HG03439 (cell line): Measurements from ENCODE around the gene FOXP1.
"Not testable (repeated sequence)": the region's sequence is repeated elsewhere in the genome, so short reads cannot be mapped to it uniquely, and the experiment has no call there.

ENCODE experiments used
- ATAC-seq: cut with Tn5 transposase; IDR thresholded peaks from one replicate; pipeline ENCODE4 v1.9.1; 2021; ENCODE audit warnings: mild to moderate bottlenecking, moderate library complexity; ENCODE audit not compliant: unreplicated experiment

FOXP1 gene

DNA sequence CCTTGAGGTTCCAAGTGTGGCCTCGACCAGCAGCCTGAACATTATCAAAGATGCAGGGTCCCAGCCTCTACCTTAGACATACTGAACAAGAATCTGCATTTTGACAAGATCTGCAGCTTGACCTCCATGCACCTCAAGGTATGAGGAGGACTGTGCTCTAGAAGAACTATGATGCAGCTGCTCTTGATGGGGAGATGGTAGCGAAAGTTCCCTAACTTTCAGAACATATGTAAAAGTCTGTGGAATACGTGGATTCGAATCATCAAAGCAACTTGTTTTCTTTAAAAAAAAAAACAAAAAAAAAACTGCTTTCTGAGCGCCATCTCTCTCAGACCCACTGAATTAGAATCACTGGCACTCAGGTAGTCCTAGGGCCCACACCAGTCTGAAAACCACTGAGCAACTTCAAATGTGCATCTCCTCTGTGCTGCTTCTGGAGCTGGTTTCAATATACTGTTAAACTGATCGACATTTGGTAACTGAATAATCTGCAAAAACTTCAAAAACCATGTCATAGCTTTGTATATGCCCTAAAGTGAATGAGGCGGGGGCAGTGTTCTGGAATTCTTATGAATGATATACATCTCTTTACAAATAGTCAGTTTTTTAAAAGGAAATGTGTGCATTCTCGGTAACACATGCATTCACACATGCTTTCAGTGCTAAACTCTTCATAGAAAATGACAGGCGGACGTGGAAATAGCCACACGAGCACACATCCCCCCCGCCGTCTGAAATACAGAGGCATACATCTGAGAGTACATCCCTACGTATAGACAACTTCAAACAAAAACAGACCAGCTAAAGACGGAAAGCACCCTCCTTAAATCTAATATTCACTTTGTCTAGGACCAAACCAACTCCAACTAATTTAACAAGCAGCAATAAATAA lies 128.8 kb downstream of the FOXP1 start:
- no peak for ATAC-seq

DNA sequence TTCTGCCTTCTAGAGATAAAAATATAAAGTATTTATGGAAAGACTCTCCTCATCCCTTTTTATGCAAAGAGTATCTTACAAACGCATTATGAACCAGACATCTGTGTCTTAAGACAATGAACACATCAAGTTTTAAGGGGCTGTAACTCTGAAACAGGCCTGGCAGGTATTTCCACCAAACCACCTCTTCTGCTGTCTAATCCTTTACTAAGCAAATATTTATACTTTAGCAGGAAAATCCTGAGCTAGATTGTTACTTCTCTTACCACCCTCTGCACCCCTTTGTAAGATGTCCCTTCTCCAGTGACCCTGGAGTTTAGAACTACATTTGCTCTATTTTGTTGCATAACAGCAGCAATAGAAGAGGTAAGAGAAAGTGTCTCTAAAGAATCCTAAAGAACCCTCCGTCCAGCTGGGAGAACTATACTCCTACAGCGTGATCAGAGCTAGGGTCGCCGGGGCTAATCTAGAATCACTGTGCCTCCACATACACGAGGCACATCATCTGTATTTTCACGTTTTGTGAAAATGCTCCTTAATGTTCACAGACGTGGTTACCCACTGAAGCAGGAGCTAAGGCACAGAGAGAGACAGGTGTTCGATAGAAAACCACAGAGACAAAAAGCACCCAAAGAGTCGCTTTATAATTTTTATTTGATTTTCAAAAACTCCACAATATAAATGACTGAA lies 129.6 kb downstream of the FOXP1 start:
- no peak for ATAC-seq

DNA sequence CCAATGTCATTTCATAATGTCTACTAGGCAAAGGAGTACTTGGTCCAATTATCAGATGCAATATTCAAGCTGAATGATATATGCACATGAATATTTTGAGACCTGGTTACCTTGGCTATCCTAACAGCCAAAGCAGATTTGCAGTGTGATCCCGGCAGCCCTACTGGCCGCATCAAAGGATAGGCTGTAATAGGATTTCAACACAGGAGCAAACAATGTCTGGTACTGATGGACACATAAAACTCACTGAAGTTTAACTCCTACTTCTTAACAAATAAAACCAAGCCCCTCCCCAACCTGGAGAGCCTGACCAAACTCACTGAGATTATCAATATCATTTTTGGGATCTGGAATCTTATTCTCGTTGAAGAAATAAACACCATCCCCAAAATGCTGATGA lies 130.2 kb downstream of the FOXP1 start:
- no peak for ATAC-seq

DNA sequence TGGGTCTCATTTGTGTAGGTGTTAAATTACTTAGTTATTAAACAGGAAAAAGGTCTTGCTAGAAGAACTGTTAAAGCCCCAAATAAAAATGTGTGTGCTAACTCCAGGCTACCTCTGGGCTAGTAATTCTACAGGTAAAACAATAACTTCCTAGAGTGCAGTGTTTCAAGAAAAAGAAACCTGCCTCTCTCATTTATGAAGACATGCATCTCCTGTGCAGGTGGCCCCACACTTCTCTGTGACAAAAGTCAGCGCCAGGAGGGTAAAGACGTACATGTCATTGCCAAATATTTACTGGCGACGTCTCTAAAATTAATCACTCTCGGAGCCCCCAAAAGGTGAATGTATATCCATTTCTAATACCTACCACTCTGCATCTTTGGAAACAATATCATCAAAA lies 131.7 kb downstream of the FOXP1 start:
- no peak for ATAC-seq

DNA sequence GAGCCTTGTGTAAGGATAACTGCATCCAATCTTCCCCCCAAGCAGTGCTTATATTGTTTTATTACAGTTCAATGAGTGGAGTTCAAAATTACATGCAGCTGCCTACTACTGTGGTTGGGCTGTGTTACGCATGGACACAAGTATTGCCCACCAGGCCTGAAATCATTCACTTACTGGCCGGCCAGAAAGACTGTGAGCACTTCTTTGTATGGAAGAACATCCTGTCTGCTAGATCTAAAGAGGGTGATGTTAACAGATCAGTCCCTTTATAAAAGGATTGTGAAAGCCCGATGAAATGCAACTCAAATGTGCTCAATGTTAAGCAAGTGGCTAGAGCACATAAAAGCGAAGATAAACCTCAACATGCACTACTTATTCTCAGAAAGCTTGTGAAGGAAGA lies 132.5 kb downstream of the FOXP1 start:
- ATAC-seq: no peak

DNA sequence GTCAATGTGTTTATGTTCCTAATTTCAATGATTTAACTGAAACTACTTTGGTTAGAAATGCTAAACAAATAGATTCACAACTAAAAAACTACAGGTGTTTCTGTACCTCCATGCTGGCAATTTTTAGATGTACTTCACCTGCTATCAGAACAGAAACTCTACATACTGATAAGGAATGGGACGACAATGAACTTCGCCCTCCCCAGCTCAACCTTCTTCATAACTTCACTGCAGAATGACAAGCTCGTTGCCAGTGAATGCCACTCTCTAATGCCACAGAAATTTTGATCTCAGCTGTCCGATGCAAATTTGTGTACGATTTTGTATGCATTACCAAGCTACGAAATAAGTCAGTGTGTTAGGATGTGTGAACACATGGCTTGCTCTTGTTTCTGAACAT lies 133.4 kb downstream of the FOXP1 start:
- no peak for ATAC-seq

DNA sequence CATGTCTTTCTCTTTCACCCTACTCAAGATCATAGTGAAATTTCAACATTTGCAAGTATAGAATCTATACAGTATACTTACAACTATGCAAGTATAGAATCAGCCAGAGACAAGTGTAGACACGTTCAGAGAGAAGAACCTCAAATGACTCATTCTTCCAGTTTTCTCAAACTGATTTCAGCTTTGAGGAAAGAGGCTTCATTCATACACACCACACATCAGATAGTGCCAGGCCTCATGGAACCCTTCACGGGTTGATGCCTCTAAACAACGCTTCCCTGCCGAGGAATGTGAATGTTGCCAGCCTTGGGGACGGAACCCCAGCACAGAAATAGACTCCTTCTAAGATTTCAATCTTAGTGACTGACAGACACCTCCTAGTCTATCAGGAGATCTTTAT lies 135.7 kb downstream of the FOXP1 start:
- no peak for ATAC-seq

- no peak for ATAC-seq
Measured at GRCh38 chr3:71447197-71447596, 136.3 kb downstream of the FOXP1 start.

- ATAC-seq: no peak
Measured at GRCh38 chr3:71446734-71447133, 136.8 kb downstream of the FOXP1 start.

DNA sequence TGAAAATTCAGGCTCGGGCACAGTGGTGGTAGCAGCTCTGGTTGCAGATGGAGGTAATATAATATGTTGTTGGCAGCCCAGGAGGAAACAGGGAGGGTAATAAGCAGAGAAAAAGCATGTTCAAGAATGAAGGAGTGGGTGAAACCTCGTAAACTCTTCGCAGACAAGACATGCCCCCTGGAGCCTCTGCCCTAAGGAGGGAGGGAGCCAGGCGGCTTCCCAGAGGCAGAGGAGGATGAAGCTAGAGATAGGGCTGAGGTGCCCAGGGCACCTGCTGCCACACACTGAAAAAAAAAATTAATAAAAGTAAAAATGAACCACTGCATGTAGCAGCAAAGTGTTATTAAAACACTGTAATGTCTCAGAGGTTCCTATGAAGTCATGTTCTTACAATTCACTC lies 137.3 kb downstream of the FOXP1 start:
- ATAC-seq: no peak

DNA sequence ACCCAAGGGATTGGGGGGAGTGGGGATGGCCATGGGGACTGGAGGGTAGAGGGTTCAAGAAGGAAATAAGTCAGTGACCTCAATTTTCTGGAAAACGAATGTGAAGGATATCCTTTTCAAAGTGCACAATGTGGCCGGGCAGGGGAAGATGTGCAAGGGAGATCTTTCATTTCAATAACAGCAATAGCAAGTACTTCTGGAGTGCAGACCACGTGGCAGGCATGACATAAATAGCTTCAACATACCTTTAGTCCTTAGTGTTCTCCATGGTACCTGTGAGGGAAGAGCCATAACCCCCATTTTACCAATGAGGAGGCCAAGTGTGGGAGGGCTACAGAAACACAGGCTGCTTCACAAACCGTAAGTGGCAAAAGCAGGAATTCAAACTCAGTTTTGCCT lies 138.7 kb downstream of the FOXP1 start:
- no peak for ATAC-seq

- ATAC-seq: peak; percentile 95
Measured at GRCh38 chr3:71444028-71444860, 139.3 kb downstream of the FOXP1 start.

GRCh38 chr3:71443332-71443731 lies 140.2 kb downstream of the FOXP1 start:
- ATAC-seq: no peak

GRCh38 chr3:71442652-71443042 lies 140.9 kb downstream of the FOXP1 start:
- ATAC-seq: no peak

DNA sequence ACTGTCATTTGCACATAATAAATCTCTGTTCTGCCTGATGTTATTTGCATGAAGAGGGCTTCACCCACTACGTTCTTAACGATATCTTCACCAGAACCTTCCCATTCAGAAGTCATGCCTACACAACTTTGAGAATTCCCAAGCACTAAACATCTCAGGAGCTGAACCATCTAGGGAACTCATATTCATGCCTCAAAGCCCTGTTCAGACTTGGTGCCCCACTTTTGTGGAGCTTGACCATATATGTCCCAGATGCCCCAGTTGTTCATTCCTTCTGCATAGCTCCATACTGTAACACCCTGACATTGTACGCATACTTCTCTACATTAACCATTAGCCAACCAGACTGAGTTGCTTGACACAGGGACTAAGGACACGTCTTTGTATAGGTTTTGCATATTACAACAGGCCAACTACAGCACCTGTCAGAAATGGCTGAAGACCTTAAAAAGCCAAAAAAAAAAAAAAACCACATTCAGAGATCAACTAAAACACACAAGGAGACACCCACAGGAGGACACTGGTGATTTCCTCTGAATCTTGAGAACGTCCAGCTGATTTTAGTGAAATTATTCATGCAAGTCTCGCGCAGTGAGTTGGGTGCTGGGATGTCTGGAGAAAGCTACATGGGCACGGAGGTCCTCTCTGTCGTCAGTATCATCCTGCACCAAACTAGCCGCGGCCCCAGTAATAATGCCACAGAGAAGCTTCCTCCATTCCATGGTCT lies 141.4 kb downstream of the FOXP1 start:
- no peak for ATAC-seq

- ATAC-seq: no peak
Measured at GRCh38 chr3:71441217-71441924, 142.2 kb downstream of the FOXP1 start.

GRCh38 chr3:71438904-71439303 lies 144.6 kb downstream of the FOXP1 start:
- ATAC-seq: no peak

GRCh38 chr3:71438071-71438685 lies 145.3 kb downstream of the FOXP1 start:
- no peak for ATAC-seq

DNA sequence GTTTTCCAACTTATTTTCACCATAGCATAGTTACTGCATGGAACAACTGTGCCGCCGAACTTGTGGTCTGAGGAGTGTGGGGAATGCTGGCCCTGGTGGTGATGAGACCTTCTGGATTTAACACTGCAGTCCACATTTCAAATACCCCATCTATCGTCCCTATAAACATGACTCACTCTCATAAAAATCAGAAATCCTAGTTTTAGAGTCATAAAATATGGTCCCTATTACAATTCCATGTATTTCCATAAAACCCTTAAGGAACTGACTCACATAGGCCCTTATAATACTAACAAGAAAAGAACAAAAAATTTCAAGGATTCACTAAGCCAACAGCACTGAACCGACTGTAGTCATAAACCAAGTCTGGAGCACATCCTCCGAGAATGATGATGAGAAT lies 147.2 kb downstream of the FOXP1 start:
- no peak for ATAC-seq

GRCh38 chr3:71435836-71436235 lies 147.7 kb downstream of the FOXP1 start:
- not testable (repeated sequence) for ATAC-seq
